Dermis blood vessel endothelial cell (primary cell): ENCODE results near the gene ALOXE3. TPM values are rescaled to one million over a fixed set of nuclear protein-coding genes. Genes with fewer than 3 reads are reported as not detected.

Source experiments
- DNase-seq: peaks from one replicate; pipeline ENCODE4 v3.0.0; 2010
- total RNA-seq: library from RNA; depleted of rRNA; stranded (reverse); fragments of >200 nt; gene quantifications from 2 replicates; pipeline ENCODE4 v1.2.3, GENCODE V29; 2014

ALOXE3 gene
- total RNA-seq, 1 donor from 2014 or later = not detected

- peak; percentile 99 for DNase-seq
Measured at GRCh38 chr17:8153957-8154607, 35.8 kb upstream of the ALOXE3 start.

GRCh38 chr17:8153525-8153956 is 35.2 kb upstream of the ALOXE3 start:
- peak; percentile 97 for DNase-seq

- DNase-seq = no peak
Measured at GRCh38 chr17:8153031-8153451, 34.7 kb upstream of the ALOXE3 start.

DNA sequence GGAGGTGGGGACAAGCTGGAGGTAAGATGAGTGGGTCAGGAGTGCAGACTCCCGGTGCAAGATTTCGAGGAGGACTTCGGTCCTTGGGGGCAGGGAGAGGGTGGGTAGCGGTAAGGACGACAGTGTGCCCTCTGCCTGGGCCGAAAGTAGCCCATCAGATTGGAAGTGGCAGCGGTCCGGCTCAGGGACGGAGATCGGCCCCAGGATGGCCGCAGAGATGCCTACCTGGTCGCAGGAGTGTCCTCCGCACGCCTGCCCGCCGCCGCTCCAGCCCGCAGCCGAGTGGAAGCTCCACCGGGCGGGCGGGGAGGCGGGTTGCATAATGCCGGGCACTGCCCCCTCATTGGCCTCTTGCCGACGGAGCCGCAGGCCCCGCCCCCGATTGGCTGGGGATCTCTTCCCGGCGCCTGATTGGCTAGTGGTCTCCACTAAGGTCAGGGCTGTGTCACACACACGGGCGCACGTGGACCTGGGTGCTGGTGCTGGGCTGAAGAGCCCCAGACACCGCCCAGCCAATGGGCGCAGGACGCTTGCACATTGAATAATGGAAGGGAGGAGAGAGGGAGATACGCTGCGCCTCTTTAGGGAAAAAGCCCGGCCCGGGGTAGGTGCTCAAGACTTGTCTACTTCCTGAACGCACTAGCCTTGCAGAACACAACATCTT is 33.9 kb upstream of the ALOXE3 start, which contains the start of gene PER1:
TSS of gene PER1 (minus strand) at position 293 of the 664 bp plus-strand sequence. CDS start 1,698 bp downstream, outside the sequence.
- DNase-seq = peak; percentile 95

- peak; percentile 74 for DNase-seq
Measured at GRCh38 chr17:8151641-8152111, 33.4 kb upstream of the ALOXE3 start.

- peak; percentile 95 for DNase-seq
Measured at GRCh38 chr17:8151120-8151640, 32.9 kb upstream of the ALOXE3 start.

GRCh38 chr17:8150194-8151119 is 32.1 kb upstream of the ALOXE3 start:
- no peak for DNase-seq

- no peak for DNase-seq
Measured at GRCh38 chr17:8149419-8150193, 31.3 kb upstream of the ALOXE3 start.

- no peak for DNase-seq
Measured at GRCh38 chr17:8148560-8148959, 30.2 kb upstream of the ALOXE3 start.

GRCh38 chr17:8147805-8148404 is 29.6 kb upstream of the ALOXE3 start:
- no peak for DNase-seq

DNA sequence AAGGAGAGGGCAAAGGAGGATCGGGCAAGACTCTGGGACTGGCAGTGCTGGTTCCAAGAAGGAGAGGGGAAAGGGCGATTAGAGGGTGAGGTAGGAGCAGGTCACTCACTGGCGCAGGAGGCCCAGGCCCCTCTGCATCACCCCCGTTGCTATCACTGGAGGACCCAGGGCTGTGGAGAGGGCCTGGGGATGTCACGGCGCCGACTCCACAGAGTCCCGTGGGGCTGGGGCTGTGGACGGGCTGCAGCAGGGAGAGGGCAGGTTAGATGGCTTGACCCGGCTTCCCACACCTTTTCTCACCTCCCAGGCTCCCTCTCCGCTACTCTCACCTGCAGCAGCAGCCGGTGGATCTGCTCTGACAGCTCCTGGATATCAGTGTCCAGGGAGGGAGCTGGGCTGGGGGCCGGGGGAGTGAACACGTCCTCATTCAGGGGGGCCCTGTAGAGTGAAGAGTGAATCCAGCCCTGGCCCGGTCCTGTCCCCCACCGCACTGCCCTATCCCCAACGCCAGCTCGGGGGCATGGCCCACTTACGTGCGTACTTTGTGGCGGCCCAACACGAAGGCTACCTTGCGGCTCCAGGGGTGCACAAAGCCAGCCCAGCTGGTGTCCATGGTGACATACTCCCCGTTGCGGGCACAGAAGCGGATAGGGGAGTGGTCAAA is 29.0 kb upstream of the ALOXE3 start:
- DNase-seq = no peak

- DNase-seq = no peak
Measured at GRCh38 chr17:8146381-8147140, 28.2 kb upstream of the ALOXE3 start.

DNA sequence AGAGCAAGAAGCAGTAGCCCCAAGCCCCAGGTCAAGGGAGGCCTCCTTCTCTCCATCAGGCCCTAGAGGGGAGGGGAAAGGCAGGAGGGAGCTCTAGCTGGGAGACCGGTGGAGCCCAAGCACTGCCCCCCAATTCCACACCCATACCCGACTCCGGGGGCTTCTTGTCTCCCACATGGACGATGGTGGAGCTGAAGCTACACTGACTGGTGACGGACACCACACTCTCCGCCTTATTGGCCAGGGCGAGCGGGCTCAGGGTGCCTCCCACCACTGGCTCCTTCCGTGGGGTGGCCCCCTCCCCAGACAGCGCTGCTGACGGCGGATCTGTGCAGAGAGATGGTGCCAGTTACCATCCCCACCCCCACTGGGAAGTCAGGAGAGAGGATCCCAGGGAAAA is 27.5 kb upstream of the ALOXE3 start:
- DNase-seq = no peak

DNA sequence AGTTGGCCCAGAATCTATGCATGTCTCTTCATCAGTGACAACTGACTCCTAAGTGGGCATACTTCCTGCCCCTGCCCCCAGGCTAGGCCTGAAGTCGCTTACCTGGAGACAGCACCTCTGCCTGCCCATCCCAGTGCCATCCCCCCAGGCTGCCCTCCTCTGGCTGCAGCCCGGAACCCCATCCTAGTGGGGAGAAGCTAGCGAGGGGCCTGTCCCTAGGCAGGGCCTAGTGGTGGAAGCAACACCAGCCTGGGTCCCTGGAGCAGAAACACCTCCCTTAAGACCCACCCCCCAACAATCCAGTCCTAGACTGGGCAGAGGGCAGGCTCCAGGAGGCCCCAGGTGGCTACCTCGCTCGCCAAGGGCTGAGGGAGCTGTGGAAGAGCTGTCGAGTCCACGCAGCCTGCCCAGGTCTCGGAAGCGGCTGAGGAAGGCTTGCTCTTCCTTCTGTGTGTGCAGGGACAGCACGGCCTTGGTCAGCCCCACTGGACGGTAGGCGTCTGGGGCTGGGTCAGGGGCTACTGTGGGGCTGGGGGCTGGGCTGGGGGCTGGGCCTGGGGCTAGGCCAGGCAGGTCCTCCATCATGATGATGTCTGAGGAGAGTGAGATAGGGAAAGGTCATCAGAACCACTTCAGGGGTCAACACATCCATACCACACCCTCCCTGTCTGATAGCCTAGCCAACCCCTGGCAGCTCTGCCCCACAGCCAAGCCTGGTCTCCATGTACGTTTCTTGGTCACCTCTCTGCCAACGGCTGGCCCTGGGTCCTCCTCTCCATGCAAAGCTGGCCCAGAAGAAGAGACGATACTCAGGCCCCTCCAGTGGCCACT is 26.3 kb upstream of the ALOXE3 start:
- DNase-seq = no peak

- no peak for DNase-seq
Measured at GRCh38 chr17:8143581-8144400, 25.5 kb upstream of the ALOXE3 start.

DNA sequence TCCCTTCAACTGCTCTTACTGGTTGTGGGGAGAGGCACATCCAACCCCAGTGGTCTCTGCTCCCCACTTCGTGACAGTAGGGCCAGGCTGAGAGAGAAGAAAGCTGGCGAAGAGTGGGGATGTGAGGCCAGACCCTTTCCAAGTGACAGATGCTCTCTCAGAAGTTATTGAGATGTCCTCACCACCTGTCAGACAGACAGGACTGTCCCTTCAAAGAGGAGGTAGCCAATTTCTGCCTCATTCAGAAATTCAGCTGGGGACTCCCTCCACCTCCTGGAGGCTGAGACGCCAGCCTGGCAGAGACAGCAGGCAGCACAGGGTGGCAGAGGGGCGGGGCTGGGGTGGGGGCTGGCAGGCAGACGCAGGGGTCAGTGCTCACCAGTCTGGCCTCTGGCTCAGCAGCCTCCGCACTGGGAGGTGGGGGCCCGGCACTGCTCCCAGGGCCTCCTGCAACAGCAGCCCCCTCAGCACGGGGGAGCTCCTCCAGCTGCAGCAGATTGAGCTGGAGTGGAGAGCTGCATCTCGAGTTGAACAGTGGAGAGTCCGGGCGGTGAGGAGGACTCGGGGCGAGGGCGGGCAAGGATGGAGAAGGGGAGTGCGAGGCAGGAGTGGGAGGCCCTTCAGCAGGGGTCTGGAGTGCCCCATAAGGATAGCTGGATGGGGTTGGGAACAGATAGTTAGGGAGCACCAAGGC is 24.7 kb upstream of the ALOXE3 start:
- no peak for DNase-seq

- DNase-seq = no peak
Measured at GRCh38 chr17:8142158-8142886, 24.0 kb upstream of the ALOXE3 start.
